Stimulated activated CD8-positive, alpha-beta memory T cell treated with anti-CD3 and anti-CD28 coated beads, Interleukin-15, amount 100 ng/mL, for 24 hours (primary cell): Measurements from ENCODE around the gene SMIM11.
"Not testable (repeated sequence)": the region's sequence is repeated elsewhere in the genome, so short reads cannot be mapped to it uniquely, and the experiment has no call there.

Experiments
- DNase-seq: peaks from one replicate; pipeline ENCODE4 v3.0.0-alpha.2; 2020; ENCODE audit warnings: low read depth

Gene SMIM11

GRCh38 chr21:34355570-34355969 lies 19.7 kb upstream of the SMIM11 start:
- no peak for DNase-seq

- no peak for DNase-seq
Observed at GRCh38 chr21:34357889-34358288, 17.4 kb upstream of the SMIM11 start.

DNA sequence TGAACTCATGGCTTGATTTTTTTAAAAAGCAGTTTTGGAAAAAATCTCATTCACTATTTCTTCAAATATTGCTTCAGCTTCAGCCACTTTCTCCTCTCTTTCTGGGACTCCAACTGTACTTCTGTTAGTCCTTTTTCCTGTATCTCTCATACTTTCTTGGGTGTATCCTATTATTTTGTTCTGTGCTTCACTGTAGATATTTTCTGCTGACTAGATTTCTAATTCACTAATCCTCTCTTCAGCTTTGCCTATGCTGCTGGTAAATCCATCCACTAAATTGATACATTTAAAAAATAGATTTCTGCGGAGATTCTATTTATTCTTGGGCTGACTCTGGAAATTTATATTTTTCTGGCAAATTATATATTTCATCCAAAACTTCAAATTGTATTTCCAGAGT lies 16.4 kb upstream of the SMIM11 start:
- no peak for DNase-seq

- DNase-seq: no peak
Observed at GRCh38 chr21:34360488-34361241, 14.6 kb upstream of the SMIM11 start.

DNA sequence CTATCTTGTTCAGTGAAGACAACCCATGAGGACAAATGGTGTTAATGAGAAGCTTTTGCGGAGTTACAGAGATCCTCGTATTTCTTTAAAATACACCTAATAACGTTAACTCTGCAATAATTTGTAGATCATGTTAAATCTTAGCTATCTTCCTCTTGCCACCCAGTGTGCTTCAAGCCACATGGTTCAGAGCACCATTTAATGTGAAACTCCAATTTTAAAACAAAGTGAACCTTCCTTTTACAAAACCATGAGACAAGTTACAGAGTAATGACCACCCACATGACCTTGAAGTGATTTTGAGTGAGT lies 13.2 kb upstream of the SMIM11 start:
- DNase-seq: no peak

GRCh38 chr21:34362670-34363069 lies 12.6 kb upstream of the SMIM11 start:
- DNase-seq: no peak

DNA sequence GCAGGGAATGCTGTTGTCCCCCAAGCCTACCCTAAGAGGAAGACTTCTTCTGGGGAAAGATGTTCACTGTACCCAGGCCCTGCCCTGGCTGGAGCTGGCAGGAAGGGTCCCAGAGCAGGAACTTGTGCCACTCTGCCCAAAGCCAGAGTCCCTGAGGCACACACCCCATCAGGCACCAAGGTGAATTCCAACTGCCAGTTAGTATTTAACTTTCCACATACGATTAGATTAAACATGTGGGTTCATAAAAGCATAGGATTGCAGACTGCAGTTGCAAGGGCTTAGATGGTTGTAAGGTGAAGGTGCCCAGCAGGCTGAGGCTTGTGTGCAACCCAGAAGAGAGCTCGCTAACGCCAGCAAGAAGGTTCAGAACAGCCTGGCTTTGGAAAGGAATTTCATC lies 11.6 kb upstream of the SMIM11 start, which contains the start of gene KCNE2:
Gene KCNE2 (plus strand): TSS at position 274 of the 400 bp plus-strand sequence. CDS start 6,473 bp downstream, outside the sequence.
- DNase-seq: no peak

DNA sequence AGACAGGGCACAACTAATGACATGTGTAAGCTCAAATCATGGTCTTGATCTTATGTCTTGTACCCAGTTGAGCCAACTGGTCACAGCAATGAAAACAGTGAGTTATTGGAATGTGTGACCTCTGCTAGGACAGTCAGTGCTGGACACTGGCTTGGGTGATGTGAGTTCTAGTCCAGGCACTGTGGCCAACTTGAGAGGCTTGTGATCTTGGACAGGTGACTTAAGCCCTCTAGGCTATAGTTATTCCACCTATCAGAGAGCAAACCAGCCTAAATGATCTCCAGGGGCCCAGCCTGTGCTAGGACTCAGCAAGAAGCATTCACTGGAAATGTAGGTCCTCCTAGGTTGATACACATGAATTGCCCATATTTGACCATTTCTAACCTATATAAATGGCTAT lies 10.4 kb upstream of the SMIM11 start:
- no peak for DNase-seq

GRCh38 chr21:34365809-34366208 lies 9.5 kb upstream of the SMIM11 start:
- DNase-seq: no peak

- no peak for DNase-seq
Observed at GRCh38 chr21:34367320-34367935, 7.9 kb upstream of the SMIM11 start.

GRCh38 chr21:34369741-34370140 lies 5.6 kb upstream of the SMIM11 start:
- DNase-seq: no peak

- no peak for DNase-seq
Observed at GRCh38 chr21:34372321-34372720, 3.0 kb upstream of the SMIM11 start.

DNA sequence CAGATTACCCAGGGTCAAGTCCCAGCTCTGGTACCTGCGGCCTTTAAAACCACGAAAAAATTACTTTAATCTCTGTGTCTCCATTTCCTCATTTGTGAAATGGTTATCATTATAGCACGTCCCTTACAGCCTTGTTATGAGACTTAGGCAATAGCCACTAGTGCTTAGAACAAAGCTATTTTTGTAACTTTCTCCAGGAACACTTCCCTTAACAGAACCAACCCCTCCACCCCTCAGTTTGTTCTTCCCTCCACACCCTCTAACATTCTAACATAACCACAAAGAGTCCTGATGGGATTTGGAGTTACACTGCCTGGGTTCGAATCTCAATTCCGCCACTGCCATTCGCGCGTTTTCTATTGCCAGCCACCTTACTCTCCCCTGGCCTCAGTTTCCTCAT lies 845 bp upstream of the SMIM11 start:
- DNase-seq: not testable (repeated sequence)

DNA sequence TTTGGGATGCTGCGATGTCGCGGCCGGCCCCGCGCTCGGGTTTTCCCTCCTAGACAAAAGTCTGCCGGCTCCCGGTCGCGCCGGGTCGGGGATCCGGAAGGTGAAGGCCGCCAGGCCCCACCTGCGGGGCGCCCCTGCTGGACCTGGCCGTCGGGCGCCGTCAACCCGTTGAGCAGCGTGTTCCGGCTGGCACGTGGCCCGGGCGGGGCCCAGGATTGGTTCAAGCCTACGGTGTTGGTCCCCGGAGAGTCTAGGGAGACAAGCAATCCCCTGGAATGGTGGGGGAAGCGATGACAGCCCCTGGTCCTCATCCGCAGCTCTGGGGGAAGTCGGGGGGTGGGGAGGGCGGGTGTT lies 289 bp downstream of the SMIM11 start:
- not testable (repeated sequence) for DNase-seq

GRCh38 chr21:34383138-34383537 lies 7.8 kb downstream of the SMIM11 start:
- DNase-seq: not testable (repeated sequence)

DNA sequence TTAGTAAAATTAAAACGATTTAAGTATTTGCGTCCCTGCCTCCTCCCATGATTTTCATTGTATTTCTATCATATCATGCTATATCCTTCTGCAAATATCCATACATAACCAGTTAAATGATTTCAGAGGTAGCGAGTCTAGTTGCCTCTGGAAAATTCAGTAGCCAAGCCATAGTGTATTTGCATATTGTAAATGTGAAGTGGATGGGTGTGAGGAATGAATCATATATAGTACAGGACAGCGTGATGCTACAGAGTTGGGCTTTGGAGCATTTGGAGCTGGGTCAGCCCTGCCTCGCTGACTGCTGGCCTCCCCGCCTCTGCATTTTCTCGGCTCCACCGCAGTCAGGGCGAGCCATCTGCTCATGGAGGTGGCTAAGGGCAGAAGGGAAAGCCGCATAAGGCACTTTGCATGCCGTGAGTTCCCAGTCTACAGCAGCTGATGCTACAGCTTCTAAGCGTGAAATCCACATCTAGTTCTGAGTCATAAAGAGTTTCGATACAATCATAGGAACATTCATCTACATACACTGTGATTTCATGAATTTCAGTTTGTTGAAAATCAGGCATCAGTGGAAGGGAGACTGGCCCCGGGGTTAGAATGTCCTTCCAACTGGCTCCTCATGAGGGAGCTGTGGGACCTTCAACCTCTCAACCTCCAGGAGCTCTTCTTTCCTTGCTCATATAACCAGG lies 8.6 kb downstream of the SMIM11 start:
- DNase-seq: not testable (repeated sequence)

DNA sequence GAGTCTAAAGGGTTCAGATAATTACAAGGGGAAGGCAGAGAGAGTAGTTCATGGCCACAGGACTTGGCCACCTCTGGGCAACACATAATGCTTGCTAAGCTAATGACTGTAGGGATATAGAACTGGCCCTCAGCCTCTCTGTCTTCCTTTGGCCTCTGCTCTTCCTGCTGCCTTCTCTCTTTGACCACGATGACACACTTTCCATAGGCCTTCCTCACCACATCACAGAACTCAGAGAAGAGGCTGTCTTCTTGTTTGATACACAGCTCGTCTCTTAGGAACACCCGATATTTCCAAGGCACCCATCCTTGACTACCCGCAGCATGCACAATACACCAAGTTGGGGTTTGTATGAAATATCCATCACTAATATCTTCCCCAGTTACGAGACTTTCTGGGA lies 25.2 kb downstream of the SMIM11 start:
- DNase-seq: not testable (repeated sequence)

DNA sequence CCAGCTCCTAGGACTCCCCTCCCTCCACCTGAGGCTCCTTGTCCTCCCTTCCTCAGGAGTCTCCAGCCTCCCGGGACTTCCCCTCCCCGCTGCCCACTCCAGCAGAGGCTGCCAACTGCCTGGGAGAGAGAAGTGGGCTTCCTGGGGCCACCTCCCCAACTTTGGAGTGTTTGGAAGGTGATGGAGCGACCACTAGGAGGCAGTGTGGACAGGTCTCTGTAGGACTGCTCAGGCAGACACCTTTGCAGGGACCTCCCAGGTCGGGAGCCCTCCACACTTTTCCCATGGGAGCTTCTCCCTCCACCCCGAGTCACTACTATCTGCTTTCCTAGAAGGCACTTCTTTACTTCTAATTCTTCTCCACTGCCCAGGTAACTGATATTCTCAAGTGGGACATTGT lies 29.4 kb downstream of the SMIM11 start:
- DNase-seq: not testable (repeated sequence)

GRCh38 chr21:34405686-34406085 lies 30.4 kb downstream of the SMIM11 start:
- DNase-seq: not testable (repeated sequence)

DNA sequence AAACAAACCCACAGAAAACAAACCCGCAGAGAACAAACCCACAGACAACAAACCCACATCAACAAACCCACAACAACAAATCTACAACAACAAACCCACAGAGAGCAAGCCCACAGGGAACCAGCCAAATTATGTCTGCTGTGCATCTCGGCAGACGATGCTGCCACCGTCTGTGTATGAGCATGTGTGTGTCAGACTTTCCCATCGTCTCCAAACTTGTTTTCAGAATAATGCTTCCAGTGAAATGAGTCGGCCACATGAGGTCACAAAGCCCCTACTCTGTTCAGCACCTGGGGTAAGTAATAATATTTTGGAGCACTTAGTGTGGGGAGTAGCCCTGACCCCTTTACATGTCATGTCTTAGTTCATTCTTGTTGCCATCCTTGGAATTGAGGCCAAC lies 30.8 kb downstream of the SMIM11 start:
- not testable (repeated sequence) for DNase-seq

- DNase-seq: not testable (repeated sequence)
Observed at GRCh38 chr21:34406676-34407075, 31.4 kb downstream of the SMIM11 start.

DNA sequence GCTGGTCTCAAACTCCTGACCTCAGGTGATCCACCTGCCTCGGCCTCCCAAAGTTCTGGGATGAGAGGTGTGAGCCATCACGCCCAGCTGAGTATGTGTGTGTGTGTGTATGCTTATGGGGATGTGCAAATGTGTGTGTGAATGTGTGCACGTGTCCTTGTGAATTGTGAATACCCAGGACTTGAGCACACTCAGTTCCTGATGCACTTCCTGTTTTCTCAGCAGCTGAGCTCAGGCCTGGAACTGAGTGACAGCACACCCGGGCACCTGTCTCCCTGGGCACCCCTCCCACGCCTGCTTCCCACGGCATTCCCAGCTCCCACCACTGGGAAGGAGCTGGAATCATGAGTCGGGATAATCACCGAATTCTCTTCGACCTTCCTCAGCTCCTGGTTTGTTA lies 32.0 kb downstream of the SMIM11 start:
- DNase-seq: not testable (repeated sequence)

GRCh38 chr21:34417448-34418077 lies 42.3 kb downstream of the SMIM11 start:
- DNase-seq: not testable (repeated sequence)
